HL-60 (cell line): Measurements from ENCODE around the gene AKT1.

Source experiments
- CTCF ChIP-seq: IDR thresholded peaks from one replicate; pipeline ENCODE4 v1.5.1; 2011; ENCODE audit warnings: low read length, control low read depth, inconsistent platforms; ENCODE audit not compliant: insufficient read depth
- POLR2AphosphoS5 ChIP-seq: IDR thresholded peaks from 2 replicates; pipeline ENCODE4 v1.6.1; 2012; ENCODE audit warnings: low read depth
- REST ChIP-seq: IDR thresholded peaks from 2 replicates; pipeline ENCODE4 v1.6.1; 2012; ENCODE audit warnings: low read depth; ENCODE audit not compliant: insufficient replicate concordance

- TF ChIP-seq POLR2AphosphoS5, result no peak
- TF ChIP-seq CTCF, result no peak
- no peak for TF ChIP-seq REST
These were observed 23.2 kb upstream of the AKT1 start for GRCh38 chr14:104818714-104819161.
